CD4-positive, alpha-beta memory T cell (primary cell): Measurements from ENCODE around the gene SFXN5. TPM values are rescaled to one million over a fixed set of nuclear protein-coding genes. Genes with fewer than 3 reads are reported as not detected.
A peak's percentile ranks its signal among the peaks of the same experiment; 100 is the strongest.

Experiments
- CTCF ChIA-PET: fragments of 350-600 bp; sonication (Branson Sonifier 250); formaldehyde crosslinking; loops from one replicate; lab custom pipeline; 2021; ENCODE audit warnings: inconsistent platforms; ENCODE audit not compliant: partially characterized antibody; lab: Charles Lee
- POLR2A ChIA-PET: fragments of 350-600 bp; sonication (Branson Sonifier 250); formaldehyde crosslinking; loops from one replicate; lab custom pipeline; 2021; ENCODE audit not compliant: partially characterized antibody; lab: Charles Lee
- DNase-seq, 5 donors: peaks; one replicate each; pipeline versions ENCODE4 v3.0.0 to v3.0.0-alpha.2; 2020 to 2022; ENCODE audit warnings: mixed read lengths in 1 of 5
- H3K27ac ChIP-seq: one replicate; pipeline ENCODE4 v1.7.0; 2013; ENCODE audit warnings: low read depth, low read length
- H3K27me3 ChIP-seq: 2 replicates; pipeline ENCODE4 v1.7.0; 2013; ENCODE audit warnings: mild to moderate bottlenecking, low read length, moderate library complexity; ENCODE audit not compliant: insufficient read depth
- H3K36me3 ChIP-seq: 2 replicates; pipeline ENCODE4 v1.7.0; 2013; ENCODE audit warnings: mild to moderate bottlenecking, low read length, moderate library complexity; ENCODE audit not compliant: insufficient read depth
- H3K4me1 ChIP-seq: 2 replicates; pipeline ENCODE4 v1.7.0; 2013; ENCODE audit warnings: mild to moderate bottlenecking, low read length, moderate library complexity; ENCODE audit not compliant: insufficient read depth
- H3K4me3 ChIP-seq, 2 donors: one replicate each; pipeline ENCODE4 v1.7.0; 2013; ENCODE audit warnings: low read length in 2 of 2, mild to moderate bottlenecking in 1 of 2
- H3K9me3 ChIP-seq, 2 donors: one replicate each; pipeline ENCODE4 v1.7.0; 2013; ENCODE audit warnings: low read length in 2 of 2, control low read depth in 1 of 2; ENCODE audit not compliant: control insufficient read depth in 1 of 2
- H3K27ac Mint-ChIP-seq, 7 donors: one replicate each; pipeline ENCODE4 v1.8.0; 2020 to 2021; ENCODE audit warnings: mixed read lengths in 7 of 7, mild to moderate bottlenecking in 6 of 7, inconsistent platforms in 3 of 7, moderate library complexity in 3 of 7
- H3K27me3 Mint-ChIP-seq, 2 donors: one replicate each; pipeline ENCODE4 v1.8.0; 2020 to 2021; ENCODE audit warnings: mixed read lengths in 2 of 2
- H3K36me3 Mint-ChIP-seq, 2 donors: one replicate each; pipeline ENCODE4 v1.8.0; 2020 to 2021; ENCODE audit warnings: mixed read lengths in 2 of 2, inconsistent platforms in 1 of 2, mild to moderate bottlenecking in 1 of 2
- H3K4me1 Mint-ChIP-seq, 4 donors: one replicate each; pipeline ENCODE4 v1.8.0; 2020 to 2021; ENCODE audit warnings: mixed read lengths in 4 of 4, mild to moderate bottlenecking in 1 of 4
- H3K4me3 Mint-ChIP-seq, 8 donors: one replicate each; pipeline ENCODE4 v1.8.0; 2020 to 2021; ENCODE audit warnings: mixed read lengths in 8 of 8, mild to moderate bottlenecking in 7 of 8, moderate library complexity in 6 of 8, inconsistent platforms in 3 of 8
- H3K9me3 Mint-ChIP-seq, 8 donors: one replicate each; pipeline ENCODE4 v1.8.0; 2020 to 2021; ENCODE audit warnings: mixed read lengths in 8 of 8, mild to moderate bottlenecking in 5 of 8, inconsistent platforms in 3 of 8, moderate library complexity in 1 of 8
- intact Hi-C: fragments of 100-400 bp; cut with micrococcal nuclease; formaldehyde crosslinking; loops from one replicate; pipeline ENCODE4 v1.15.1; 2023
- polyA plus RNA-seq, 2 donors: library from polyadenylated mRNA; unstranded; fragments of 300-500 nt; fragmentation: Illumina TruSeq; gene quantifications; one replicate each; pipeline ENCODE4 v1.2.3, GENCODE V29; 2021
- total RNA-seq, 2 experiments: library from RNA; stranded (reverse); gene quantifications; one replicate each; pipeline ENCODE4 v1.2.3, GENCODE V29; 2021

SFXN5 gene
- total and polyA plus RNA-seq, 4 experiments from 2014 or later = 0.95 to 10.0 (median 4.1) TPM

GRCh38 chr2:72958542-72959385 lies 112.7 kb downstream of the SFXN5 start:
- Mint-ChIP-seq H3K4me3 (no peak overlapping the region), H3K4me1 (peaks cover 6 to 23% (median 13%) of the 10 kb centered on the region in 4 donors), H3K27ac (no peak overlapping the region), H3K9me3 (no peaks in the 10 kb centered on the region), H3K36me3 (no peaks in the 10 kb centered on the region), H3K27me3 (no peaks in the 10 kb centered on the region)
- no peak overlapping the region for H3K27ac ChIP-seq
- no peak overlapping the region for H3K4me3 ChIP-seq
- intact Hi-C loops = no loop called here
- H3K4me1 ChIP-seq = peaks cover 12% of the 10 kb centered on the region
- H3K27me3 ChIP-seq = no peaks in the 10 kb centered on the region
- H3K9me3 ChIP-seq = no peaks in the 10 kb centered on the region
- DNase-seq = no peak
- ChIA-PET CTCF (no interaction called here), POLR2A (no interaction called here)
- no peaks in the 10 kb centered on the region for H3K36me3 ChIP-seq

GRCh38 chr2:72956936-72957335 lies 114.6 kb downstream of the SFXN5 start:
- no peaks in the 10 kb centered on the region for H3K27me3 ChIP-seq
- H3K27ac ChIP-seq = no peak overlapping the region
- H3K4me3 Mint-ChIP-seq = peak overlapping the region in 1 of 8 donors; percentile 63
- ChIA-PET CTCF (interaction anchor here (1.5 kb wide), 2 partner anchors 17 to 37 kb away, joined by 3 read pairs; no protein-coding TSS in a partner anchor), POLR2A (no interaction called here)
- no peaks in the 10 kb centered on the region for H3K36me3 Mint-ChIP-seq
- intact Hi-C loops = no loop called here
- no peak for DNase-seq
- peaks cover 17% of the 10 kb centered on the region for H3K4me1 ChIP-seq
- no peaks in the 10 kb centered on the region for H3K36me3 ChIP-seq
- H3K27me3 Mint-ChIP-seq = no peaks in the 10 kb centered on the region
- H3K4me1 Mint-ChIP-seq = peaks cover 11 to 31% (median 20%) of the 10 kb centered on the region in 4 donors
- peak overlapping the region in 2 of 7 donors; percentile 24 to 48 for H3K27ac Mint-ChIP-seq
- H3K9me3 ChIP-seq = no peaks in the 10 kb centered on the region
- no peaks in the 10 kb centered on the region for H3K9me3 Mint-ChIP-seq
- H3K4me3 ChIP-seq = no peak overlapping the region

DNA sequence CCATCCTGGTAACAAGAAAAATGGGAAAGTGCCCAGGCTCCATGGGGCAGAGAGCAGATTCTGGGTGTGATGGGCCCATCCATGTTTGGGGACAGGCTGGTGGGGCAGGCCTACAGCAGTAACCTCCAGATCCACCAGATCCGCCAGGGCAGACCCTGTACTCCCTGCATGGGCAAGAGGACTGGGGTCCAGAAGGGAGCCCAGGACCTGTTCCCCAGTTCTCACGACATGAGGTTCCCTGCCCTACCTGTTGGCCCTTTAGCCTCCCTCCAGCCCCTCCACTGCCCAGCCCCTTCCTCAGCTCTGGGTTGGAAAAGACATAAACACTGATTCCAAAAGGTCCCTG lies 115.5 kb downstream of the SFXN5 start:
- Histone ChIP-seq H3K27me3 (no peaks in the 10 kb centered on the region), H3K9me3 (no peaks in the 10 kb centered on the region), H3K36me3 (no peaks in the 10 kb centered on the region), H3K4me1 (peaks cover 17% of the 10 kb centered on the region), H3K4me3 (no peak overlapping the region), H3K27ac (no peak overlapping the region)
- H3K4me1 Mint-ChIP-seq = peaks cover 11 to 31% (median 20%) of the 10 kb centered on the region in 4 donors
- CTCF ChIA-PET = interaction anchor here (1.5 kb wide), 1 partner anchor 38 kb away, joined by 3 read pairs; no protein-coding TSS in a partner anchor
- no peaks in the 10 kb centered on the region for H3K36me3 Mint-ChIP-seq
- H3K4me3 Mint-ChIP-seq = no peak overlapping the region
- intact Hi-C loops = no loop called here
- no peak for DNase-seq
- POLR2A ChIA-PET = no interaction called here
- no peaks in the 10 kb centered on the region for H3K27me3 Mint-ChIP-seq
- H3K9me3 Mint-ChIP-seq = no peaks in the 10 kb centered on the region
- H3K27ac Mint-ChIP-seq = peak overlapping the region in 2 of 7 donors; percentile 16 to 35

- Mint-ChIP-seq H3K9me3 (no peaks in the 10 kb centered on the region), H3K4me1 (peaks cover 11 to 31% (median 20%) of the 10 kb centered on the region in 4 donors), H3K27ac (peak overlapping the region in 5 of 7 donors; percentile 30 to 53 (median 35)), H3K27me3 (no peaks in the 10 kb centered on the region), H3K36me3 (no peaks in the 10 kb centered on the region), H3K4me3 (peak overlapping the region in 3 of 8 donors; percentile 3 to 52 (median 17))
- intact Hi-C loops = no loop called here
- no peaks in the 10 kb centered on the region for H3K36me3 ChIP-seq
- no peak for DNase-seq
- POLR2A ChIA-PET = no interaction called here
- no peak overlapping the region for H3K4me3 ChIP-seq
- no peaks in the 10 kb centered on the region for H3K27me3 ChIP-seq
- H3K4me1 ChIP-seq = peaks cover 17% of the 10 kb centered on the region
- CTCF ChIA-PET = no interaction called here
- no peak overlapping the region for H3K27ac ChIP-seq
- H3K9me3 ChIP-seq = no peaks in the 10 kb centered on the region
Observed at GRCh38 chr2:72955228-72956049, 116.1 kb downstream of the SFXN5 start.

GRCh38 chr2:72954376-72955227 lies 116.9 kb downstream of the SFXN5 start:
- H3K4me3 ChIP-seq = peak overlapping the region in 1 of 2 donors; percentile 13
- peaks cover 11 to 31% (median 20%) of the 10 kb centered on the region in 4 donors for H3K4me1 Mint-ChIP-seq
- no peaks in the 10 kb centered on the region for H3K36me3 Mint-ChIP-seq
- peak overlapping the region; percentile 75 to 89 (median 83) for H3K4me3 Mint-ChIP-seq
- H3K27me3 ChIP-seq = no peaks in the 10 kb centered on the region
- H3K27ac ChIP-seq = peak overlapping the region; percentile 8
- peaks cover 17% of the 10 kb centered on the region for H3K4me1 ChIP-seq
- H3K27me3 Mint-ChIP-seq = no peaks in the 10 kb centered on the region
- H3K9me3 ChIP-seq = no peaks in the 10 kb centered on the region
- H3K36me3 ChIP-seq = no peaks in the 10 kb centered on the region
- intact Hi-C loops = no loop called here
- POLR2A ChIA-PET = no interaction called here
- no peak for DNase-seq
- peak overlapping the region in 5 of 7 donors; percentile 50 to 93 (median 88) for H3K27ac Mint-ChIP-seq
- CTCF ChIA-PET = no interaction called here
- H3K9me3 Mint-ChIP-seq = peaks cover 0 to under 1% (median 0%) of the 10 kb centered on the region in 8 donors

DNA sequence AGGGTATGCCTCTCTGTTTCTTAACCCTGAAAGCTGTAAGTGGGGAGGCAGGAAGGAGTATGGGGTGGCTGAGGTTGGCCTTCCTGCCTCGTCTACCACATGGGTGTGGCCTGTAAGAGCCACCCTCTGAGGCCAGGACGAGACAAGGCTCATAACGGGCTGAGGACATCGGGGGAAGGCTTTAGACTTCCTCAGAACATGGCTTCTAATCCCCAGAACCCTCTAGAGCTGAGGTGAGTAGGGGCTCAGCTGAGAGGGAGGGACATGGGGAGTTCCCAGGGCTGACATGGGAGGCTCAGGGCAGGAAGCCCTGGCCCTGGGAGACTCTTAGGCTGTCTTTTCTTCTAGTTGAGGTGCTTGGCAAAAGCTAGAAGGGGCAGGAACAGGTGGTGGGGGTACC lies 117.5 kb downstream of the SFXN5 start:
- H3K27me3 ChIP-seq = no peaks in the 10 kb centered on the region
- Mint-ChIP-seq H3K4me3 (peak overlapping the region; percentile 75 to 89 (median 83)), H3K36me3 (no peaks in the 10 kb centered on the region), H3K9me3 (peaks cover 0 to 1% (median 0%) of the 10 kb centered on the region in 8 donors), H3K4me1 (peaks cover 11 to 31% (median 20%) of the 10 kb centered on the region in 4 donors), H3K27me3 (no peaks in the 10 kb centered on the region), H3K27ac (peak overlapping the region in 6 of 7 donors; percentile 35 to 93 (median 74))
- no peaks in the 10 kb centered on the region for H3K36me3 ChIP-seq
- peaks cover 17% of the 10 kb centered on the region for H3K4me1 ChIP-seq
- intact Hi-C loops = no loop called here
- H3K9me3 ChIP-seq = no peaks in the 10 kb centered on the region
- peak overlapping the region in 1 of 2 donors; percentile 13 for H3K4me3 ChIP-seq
- CTCF ChIA-PET = interaction anchor here (0.7 kb wide), 1 partner anchor 21 kb away, joined by 4 read pairs; no protein-coding TSS in a partner anchor
- H3K27ac ChIP-seq = peak overlapping the region; percentile 8
- peak; percentile 13 to 33 (median 31) for DNase-seq
- POLR2A ChIA-PET = no interaction called here
